SK-N-SH (cell line): ENCODE results near the gene WDR74. TPM values are rescaled to one million over a fixed set of nuclear protein-coding genes. Genes with fewer than 3 reads are reported as not detected.

Experiments used
- CTCF ChIA-PET: fragments of 300-600, 350-600 bp; formaldehyde crosslinking; extraction: SDS; loops from one replicate; lab custom pipeline; 2021; lab: Yijun Ruan, JAX
- POLR2A ChIA-PET: fragments of 350-600 bp; sonication (Branson Sonifier 250); formaldehyde crosslinking; extraction: SDS; loops from one replicate; lab custom pipeline; 2020; ENCODE audit warnings: antibody characterized with exemption, inconsistent platforms; lab: Yijun Ruan, JAX
- DNase-seq: peaks from one replicate; pipeline ENCODE4 v3.0.0; 2012
- H2AFZ ChIP-seq: fragments of 200-600 bp; sonication (generic); 2 replicates; pipeline ENCODE4 v1.8.1; 2016; ENCODE audit warnings: antibody characterized with exemption, mild to moderate bottlenecking, low read depth
- H3F3A ChIP-seq: fragments of 200-600 bp; sonication (generic); replicated peaks from 2 replicates; pipeline ENCODE3; 2016; ENCODE audit warnings: antibody characterized with exemption, mild to moderate bottlenecking; ENCODE audit not compliant: insufficient read depth
- H3K27ac ChIP-seq, 2 experiments: fragments of 200-500 bp in 1 of 2; fragments of 200-600 bp in 1 of 2; sonication (Bioruptor generic) in 1 of 2; sonication (generic), shearing (Covaris generic) in 1 of 2; 2 replicates each; pipeline versions ENCODE4 v1.5.1 to v1.6.1; 2014 to 2016; ENCODE audit warnings: low read depth in 2 of 2, inconsistent platforms in 1 of 2, low read length in 1 of 2, mild to moderate bottlenecking in 1 of 2, mixed read lengths in 1 of 2
- H3K27me3 ChIP-seq: fragments of 200-600 bp; sonication (generic), shearing (Covaris generic); 2 replicates; pipeline ENCODE4 v1.6.1; 2016; ENCODE audit warnings: mixed run types; ENCODE audit not compliant: insufficient read depth
- H3K36me3 ChIP-seq, 2 experiments: fragments of 200-500 bp in 1 of 2; fragments of 200-600 bp in 1 of 2; sonication (Bioruptor generic) in 1 of 2; sonication (generic) in 1 of 2; replicated peaks in 1 of 2; 2 replicates each; pipeline versions ENCODE3 to v1.5.1; 2014 to 2016; ENCODE audit warnings: low read length in 1 of 2, mild to moderate bottlenecking in 1 of 2; ENCODE audit not compliant: insufficient read depth in 2 of 2, control insufficient read depth in 1 of 2
- H3K4me1 ChIP-seq, 2 experiments: fragments of 200-500 bp in 1 of 2; fragments of 200-600 bp in 1 of 2; sonication (Bioruptor generic) in 1 of 2; sonication (generic), shearing (Covaris generic) in 1 of 2; 2 replicates each; pipeline versions ENCODE4 v1.5.1 to v1.6.1; 2014 to 2016; ENCODE audit warnings: low read depth in 1 of 2, low read length in 1 of 2, mixed run types in 1 of 2; ENCODE audit not compliant: insufficient read depth in 2 of 2, control insufficient read depth in 1 of 2
- H3K4me2 ChIP-seq: fragments of 200-600 bp; sonication (generic), shearing (Covaris generic); 2 replicates; pipeline ENCODE4 v1.6.1; 2017; ENCODE audit warnings: mixed run types
- H3K4me3 ChIP-seq, 2 experiments: fragments of 200-500 bp in 1 of 2; fragments of 200-600 bp in 1 of 2; sonication (Bioruptor generic) in 1 of 2; sonication (generic), shearing (Covaris generic) in 1 of 2; 2 replicates each; pipeline versions ENCODE4 v1.5.1 to v1.8.1; 2014 to 2016; ENCODE audit warnings: low read depth in 2 of 2, inconsistent platforms in 1 of 2, low read length in 1 of 2, mild to moderate bottlenecking in 1 of 2, mixed read lengths in 1 of 2, moderate library complexity in 1 of 2
- H3K79me2 ChIP-seq: fragments of 200-600 bp; sonication (generic); 2 replicates; pipeline ENCODE4 v1.8.1; 2017; ENCODE audit warnings: mild to moderate bottlenecking; ENCODE audit not compliant: insufficient read depth
- H3K9ac ChIP-seq: fragments of 200-600 bp; sonication (generic); 2 replicates; pipeline ENCODE4 v1.6.1; 2017; ENCODE audit warnings: mixed run types
- H3K9me2 ChIP-seq: fragments of 200-600 bp; sonication (generic); 2 replicates; pipeline ENCODE4 v1.6.1; 2017; ENCODE audit warnings: mixed run types
- H3K9me3 ChIP-seq: fragments of 200-600 bp; sonication (generic); 2 replicates; pipeline ENCODE4 v1.6.1; 2017; ENCODE audit warnings: mixed run types, mild to moderate bottlenecking, moderate library complexity
- H4K20me1 ChIP-seq: fragments of 200-600 bp; sonication (generic); 2 replicates; pipeline ENCODE4 v1.6.1; 2017; ENCODE audit warnings: mild to moderate bottlenecking, mixed run types; ENCODE audit not compliant: insufficient read depth
- CHD2 ChIP-seq: fragments of 150-350 bp; IDR thresholded peaks from 2 replicates; pipeline ENCODE4 v1.6.1; 2018; ENCODE audit warnings: low read length; ENCODE audit not compliant: partially characterized antibody
- ELF1 ChIP-seq: IDR thresholded peaks from 2 replicates; pipeline ENCODE4 v1.4.0; 2012
- EP300 ChIP-seq, 2 experiments: IDR thresholded peaks; 2 replicates each; pipeline versions ENCODE4 v1.4.0 to v1.6.1; 2012; ENCODE audit warnings: borderline replicate concordance in 1 of 2, low read depth in 1 of 2, low read length in 1 of 2
- EZH2phosphoT487 ChIP-seq: fragments of 200-600 bp; sonication (generic); IDR thresholded peaks from 2 replicates; pipeline ENCODE4 v1.6.1; 2017; ENCODE audit warnings: low read depth, mixed run types, mild to moderate bottlenecking, antibody characterized with exemption, moderate library complexity, borderline replicate concordance
- FOSL2 ChIP-seq: IDR thresholded peaks from 2 replicates; pipeline ENCODE4 v1.4.0; 2012; ENCODE audit warnings: low read depth, mild to moderate bottlenecking, moderate library complexity, borderline replicate concordance
- FOXJ3 ChIP-seq: sonication (generic); formaldehyde crosslinking; IDR thresholded peaks from 2 replicates; pipeline ENCODE4 v1.5.1; 2020; ENCODE audit warnings: mild to moderate bottlenecking, missing genetic modification reagents
- GABPA ChIP-seq: IDR thresholded peaks from 2 replicates; pipeline ENCODE4 v1.4.0; 2012; ENCODE audit warnings: low read depth, mild to moderate bottlenecking
- JUND ChIP-seq: IDR thresholded peaks from 2 replicates; pipeline ENCODE4 v1.4.0; 2012
- MXI1 ChIP-seq: IDR thresholded peaks from 2 replicates; pipeline ENCODE4 v1.6.1; 2012; ENCODE audit warnings: mild to moderate bottlenecking, low read depth, low read length, improper control_type of control experiment
- NFIC ChIP-seq: IDR thresholded peaks from 2 replicates; pipeline ENCODE4 v1.4.0; 2012; ENCODE audit warnings: borderline replicate concordance
- RXRA ChIP-seq: IDR thresholded peaks from 2 replicates; pipeline ENCODE4 v1.4.0; 2012; ENCODE audit warnings: low read depth, mild to moderate bottlenecking, borderline replicate concordance
- SMC3 ChIP-seq: IDR thresholded peaks from 2 replicates; pipeline ENCODE4 v1.6.1; 2012; ENCODE audit warnings: low read depth, low read length, improper control_type of control experiment
- TEAD4 ChIP-seq: IDR thresholded peaks from 2 replicates; pipeline ENCODE4 v1.4.0; 2012; ENCODE audit warnings: mild to moderate bottlenecking, borderline replicate concordance; ENCODE audit not compliant: insufficient read depth
- YY1 ChIP-seq: IDR thresholded peaks from 2 replicates; pipeline ENCODE4 v1.4.0; 2012; ENCODE audit warnings: low read depth, mild to moderate bottlenecking
- WGBS: methylation state at CpG from one replicate; pipeline ENCODE4 v1.1.6; 2017; ENCODE audit warnings: low lambda C conversion rate; 5-methylcytosine and 5-hydroxymethylcytosine counted together
- polyA plus RNA-seq, 3 experiments: library from polyadenylated mRNA; depleted of rRNA; stranded (reverse); fragments of >200 nt; gene quantifications; 2 replicates each; pipeline ENCODE4 v1.2.3, GENCODE V29; 2012
- TF ChIP-seq, protein P1 (sequence below): IDR thresholded peaks from 2 replicates; pipeline ENCODE4 v1.4.0; 2012; ENCODE audit warnings: low read depth, borderline replicate concordance
- TF ChIP-seq, protein P2 (sequence below): fragments of 150-350 bp; IDR thresholded peaks from 2 replicates; pipeline ENCODE4 v1.6.1; 2017; ENCODE audit warnings: antibody characterized with exemption, low read length, low read depth, borderline replicate concordance
- TF ChIP-seq, protein P3 (sequence below): IDR thresholded peaks from 2 replicates; pipeline ENCODE4 v1.4.0; 2012; ENCODE audit warnings: low read depth
- TF ChIP-seq, protein P4 (sequence below): IDR thresholded peaks from 2 replicates; pipeline ENCODE4; 2012
- TF ChIP-seq, protein P5 (sequence below): fragments of 200-600 bp; sonication (generic); IDR thresholded peaks from 2 replicates; pipeline ENCODE4 v1.6.1; 2017; ENCODE audit warnings: antibody characterized with exemption, mild to moderate bottlenecking, moderate library complexity
- TF ChIP-seq, protein P6 (sequence below): IDR thresholded peaks from 2 replicates; pipeline ENCODE4 v1.4.0; 2012; ENCODE audit warnings: low read depth, borderline replicate concordance

WDR74 gene
- polyA plus RNA-seq, 1 of the 3 experiments (the other 2 are of a cell fraction) = 132 TPM

DNA sequence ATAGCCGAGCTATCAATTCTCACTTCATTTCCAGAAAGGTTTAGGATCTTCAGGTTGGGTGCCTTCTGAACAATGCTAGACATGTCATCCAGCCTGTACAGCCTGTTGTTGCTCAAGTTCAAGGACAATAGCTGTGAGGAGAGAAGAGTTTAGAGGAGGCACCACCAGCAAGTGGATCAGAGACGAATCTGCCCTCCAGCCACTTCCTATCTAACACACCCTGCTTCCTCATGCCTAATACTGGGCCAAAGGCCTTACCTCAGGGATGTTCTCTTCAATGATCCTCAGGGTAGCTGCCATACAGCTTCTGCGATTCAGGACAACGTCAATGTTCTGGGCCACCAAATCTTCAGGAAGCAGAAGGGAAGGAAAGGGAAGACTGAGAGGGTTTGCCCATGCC, 38.3 kb downstream of the WDR74 start:
- H3K36me3 ChIP-seq = peaks cover 60 to 72% of the 10 kb centered on the region in 2 experiments
- peaks cover 16% of the 10 kb centered on the region for H4K20me1 ChIP-seq
- 95% methylated on average over 3 of the region's 4 CpGs for WGBS
- TF ChIP-seq GABPA = no peak
- TF ChIP-seq NFIC = no peak
- no peak for TF ChIP-seq FOXJ3
- no peak for TF ChIP-seq JUND
- no peak for TF ChIP-seq EZH2phosphoT487
- TF ChIP-seq SMC3 = no peak
- no peak for TF ChIP-seq EP300 (IDR thresholded peaks at IDR 0.05; ENCODE audit: borderline replicate concordance in 1 of 2, low read depth in 1 of 2, low read length in 1 of 2)
- TF ChIP-seq YY1 = no peak
- no peak for TF ChIP-seq TEAD4
- no peak for TF ChIP-seq RXRA
- TF ChIP-seq FOSL2 = no peak
- TF ChIP-seq ELF1 = no peak
- TF ChIP-seq, protein P1, sequence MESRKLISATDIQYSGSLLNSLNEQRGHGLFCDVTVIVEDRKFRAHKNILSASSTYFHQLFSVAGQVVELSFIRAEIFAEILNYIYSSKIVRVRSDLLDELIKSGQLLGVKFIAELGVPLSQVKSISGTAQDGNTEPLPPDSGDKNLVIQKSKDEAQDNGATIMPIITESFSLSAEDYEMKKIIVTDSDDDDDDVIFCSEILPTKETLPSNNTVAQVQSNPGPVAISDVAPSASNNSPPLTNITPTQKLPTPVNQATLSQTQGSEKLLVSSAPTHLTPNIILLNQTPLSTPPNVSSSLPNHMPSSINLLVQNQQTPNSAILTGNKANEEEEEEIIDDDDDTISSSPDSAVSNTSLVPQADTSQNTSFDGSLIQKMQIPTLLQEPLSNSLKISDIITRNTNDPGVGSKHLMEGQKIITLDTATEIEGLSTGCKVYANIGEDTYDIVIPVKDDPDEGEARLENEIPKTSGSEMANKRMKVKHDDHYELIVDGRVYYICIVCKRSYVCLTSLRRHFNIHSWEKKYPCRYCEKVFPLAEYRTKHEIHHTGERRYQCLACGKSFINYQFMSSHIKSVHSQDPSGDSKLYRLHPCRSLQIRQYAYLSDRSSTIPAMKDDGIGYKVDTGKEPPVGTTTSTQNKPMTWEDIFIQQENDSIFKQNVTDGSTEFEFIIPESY = no peak
- TF ChIP-seq, protein P2, sequence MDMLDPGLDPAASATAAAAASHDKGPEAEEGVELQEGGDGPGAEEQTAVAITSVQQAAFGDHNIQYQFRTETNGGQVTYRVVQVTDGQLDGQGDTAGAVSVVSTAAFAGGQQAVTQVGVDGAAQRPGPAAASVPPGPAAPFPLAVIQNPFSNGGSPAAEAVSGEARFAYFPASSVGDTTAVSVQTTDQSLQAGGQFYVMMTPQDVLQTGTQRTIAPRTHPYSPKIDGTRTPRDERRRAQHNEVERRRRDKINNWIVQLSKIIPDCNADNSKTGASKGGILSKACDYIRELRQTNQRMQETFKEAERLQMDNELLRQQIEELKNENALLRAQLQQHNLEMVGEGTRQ = no peak
- TF ChIP-seq, protein P3, sequence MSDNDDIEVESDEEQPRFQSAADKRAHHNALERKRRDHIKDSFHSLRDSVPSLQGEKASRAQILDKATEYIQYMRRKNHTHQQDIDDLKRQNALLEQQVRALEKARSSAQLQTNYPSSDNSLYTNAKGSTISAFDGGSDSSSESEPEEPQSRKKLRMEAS = no peak
- TF ChIP-seq CHD2 = no peak
- TF ChIP-seq MXI1 = no peak
- TF ChIP-seq, protein P4, sequence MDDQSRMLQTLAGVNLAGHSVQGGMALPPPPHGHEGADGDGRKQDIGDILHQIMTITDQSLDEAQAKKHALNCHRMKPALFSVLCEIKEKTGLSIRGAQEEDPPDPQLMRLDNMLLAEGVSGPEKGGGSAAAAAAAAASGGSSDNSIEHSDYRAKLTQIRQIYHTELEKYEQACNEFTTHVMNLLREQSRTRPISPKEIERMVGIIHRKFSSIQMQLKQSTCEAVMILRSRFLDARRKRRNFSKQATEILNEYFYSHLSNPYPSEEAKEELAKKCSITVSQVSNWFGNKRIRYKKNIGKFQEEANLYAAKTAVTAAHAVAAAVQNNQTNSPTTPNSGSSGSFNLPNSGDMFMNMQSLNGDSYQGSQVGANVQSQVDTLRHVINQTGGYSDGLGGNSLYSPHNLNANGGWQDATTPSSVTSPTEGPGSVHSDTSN = no peak
- TF ChIP-seq, protein P5, sequence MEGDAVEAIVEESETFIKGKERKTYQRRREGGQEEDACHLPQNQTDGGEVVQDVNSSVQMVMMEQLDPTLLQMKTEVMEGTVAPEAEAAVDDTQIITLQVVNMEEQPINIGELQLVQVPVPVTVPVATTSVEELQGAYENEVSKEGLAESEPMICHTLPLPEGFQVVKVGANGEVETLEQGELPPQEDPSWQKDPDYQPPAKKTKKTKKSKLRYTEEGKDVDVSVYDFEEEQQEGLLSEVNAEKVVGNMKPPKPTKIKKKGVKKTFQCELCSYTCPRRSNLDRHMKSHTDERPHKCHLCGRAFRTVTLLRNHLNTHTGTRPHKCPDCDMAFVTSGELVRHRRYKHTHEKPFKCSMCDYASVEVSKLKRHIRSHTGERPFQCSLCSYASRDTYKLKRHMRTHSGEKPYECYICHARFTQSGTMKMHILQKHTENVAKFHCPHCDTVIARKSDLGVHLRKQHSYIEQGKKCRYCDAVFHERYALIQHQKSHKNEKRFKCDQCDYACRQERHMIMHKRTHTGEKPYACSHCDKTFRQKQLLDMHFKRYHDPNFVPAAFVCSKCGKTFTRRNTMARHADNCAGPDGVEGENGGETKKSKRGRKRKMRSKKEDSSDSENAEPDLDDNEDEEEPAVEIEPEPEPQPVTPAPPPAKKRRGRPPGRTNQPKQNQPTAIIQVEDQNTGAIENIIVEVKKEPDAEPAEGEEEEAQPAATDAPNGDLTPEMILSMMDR = no peak
- TF ChIP-seq, protein P6, sequence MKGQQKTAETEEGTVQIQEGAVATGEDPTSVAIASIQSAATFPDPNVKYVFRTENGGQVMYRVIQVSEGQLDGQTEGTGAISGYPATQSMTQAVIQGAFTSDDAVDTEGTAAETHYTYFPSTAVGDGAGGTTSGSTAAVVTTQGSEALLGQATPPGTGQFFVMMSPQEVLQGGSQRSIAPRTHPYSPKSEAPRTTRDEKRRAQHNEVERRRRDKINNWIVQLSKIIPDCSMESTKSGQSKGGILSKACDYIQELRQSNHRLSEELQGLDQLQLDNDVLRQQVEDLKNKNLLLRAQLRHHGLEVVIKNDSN = no peak
- TF ChIP-seq, all 33 proteins: peak for 0
- Histone ChIP-seq H2AFZ (no peak overlapping the region), H3K9me2 (no peaks in the 10 kb centered on the region), H3K27ac (no peak overlapping the region), H3K4me1 (peaks cover 8 to 16% of the 10 kb centered on the region in 2 experiments), H3K9ac (no peak overlapping the region), H3F3A (peaks cover 20% of the 10 kb centered on the region), H3K4me2 (no peak overlapping the region), H3K27me3 (no peaks in the 10 kb centered on the region), H3K9me3 (no peaks in the 10 kb centered on the region), H3K79me2 (peaks cover 41% of the 10 kb centered on the region), H3K4me3 (no peak overlapping the region)
- CTCF ChIA-PET = interaction anchor here (1.3 kb wide), 2 partner anchors 10 to 15 kb away, joined by 4 read pairs; no protein-coding TSS in a partner anchor
- POLR2A ChIA-PET = interaction anchor here (0.7 to 1.5 kb wide), 3 partner anchors 14 to 129 kb away, joined by 3 to 5 read pairs (median 4); partner anchors contain the start of genes LBHD1, TMEM179B and UQCC3
- no peak for DNase-seq
